Tibial artery (tissue), 4 donors: Measurements from ENCODE around the gene CFAP69.

ENCODE experiments used
- DNase-seq, 2 donors: peaks; one replicate each; pipeline ENCODE4 v3.0.0-alpha.2; 2019
- H3K27ac ChIP-seq, 2 donors: fragments of 200-600 bp; sonication (generic) in 1 of 2; 1 replicate in 1 of 2; 2 replicates in 1 of 2; pipeline ENCODE4 v1.5.1; 2018 to 2019; ENCODE audit warnings: mild to moderate bottlenecking in 1 of 2
- H3K27me3 ChIP-seq, 2 donors: fragments of 200-600 bp; sonication (generic) in 1 of 2; one replicate each; pipeline versions ENCODE4 v1.5.1 to v1.6.0; 2016 to 2019
- H3K36me3 ChIP-seq, 3 donors: fragments of 200-600 bp; sonication (generic) in 2 of 3; one replicate each; pipeline ENCODE4 v1.5.1; 2016 to 2019; ENCODE audit warnings: mild to moderate bottlenecking in 2 of 3
- H3K4me1 ChIP-seq, 4 donors: fragments of 200-600 bp; sonication (generic) in 2 of 4; 1 replicate in 3 of 4; 2 replicates in 1 of 4; pipeline ENCODE4 v1.5.1; 2016 to 2019
- H3K4me3 ChIP-seq, 2 donors: fragments of 200-600 bp; sonication (generic) in 1 of 2; 1 replicate in 1 of 2; 2 replicates in 1 of 2; pipeline ENCODE4 v1.5.1; 2018 to 2019; ENCODE audit warnings: mild to moderate bottlenecking in 2 of 2
- H3K9me3 ChIP-seq, 3 donors: fragments of 200-600 bp; sonication (generic) in 1 of 3; one replicate each; pipeline ENCODE4 v1.5.1; 2016 to 2019
- CTCF ChIP-seq, 2 experiments: fragments of 200-600 bp in 1 of 2; fragments of 450-650 bp in 1 of 2; IDR thresholded peaks; one replicate each; pipeline ENCODE4 v1.5.1; 2017 to 2019; ENCODE audit warnings: antibody characterized with exemption in 2 of 2, mild to moderate bottlenecking in 1 of 2, moderate library complexity in 1 of 2
- intact Hi-C: fragments of 100-400 bp; cut with DNase I; formaldehyde crosslinking; loops from one replicate; pipeline ENCODE4 v1.15.0; 2023; ENCODE audit warnings: low total_unique reads

CFAP69 gene

GRCh38 chr7:90290244-90291113 is 45.5 kb downstream of the CFAP69 start:
- Histone ChIP-seq H3K36me3 (peaks cover 0 to 28% (median 0%) of the 10 kb centered on the region in 3 donors), H3K9me3 (no peaks in the 10 kb centered on the region), H3K27ac (no peak overlapping the region), H3K27me3 (no peaks in the 10 kb centered on the region), H3K4me1 (no peaks in the 10 kb centered on the region), H3K4me3 (no peak overlapping the region)
- no peak for TF ChIP-seq CTCF (IDR thresholded peaks at IDR 0.05)
- intact Hi-C loops, result no loop called here
- DNase-seq, result no peak

- no peaks in the 10 kb centered on the region for H3K9me3 ChIP-seq
- H3K27ac ChIP-seq, result no peak overlapping the region
- H3K4me1 ChIP-seq, result no peaks in the 10 kb centered on the region
- TF ChIP-seq CTCF (IDR thresholded peaks at IDR 0.05), result peak; percentile 22 to 35
- DNase-seq, result no peak
- intact Hi-C loops, result no loop called here
- H3K4me3 ChIP-seq, result no peak overlapping the region
- H3K36me3 ChIP-seq, result no peaks in the 10 kb centered on the region
- no peaks in the 10 kb centered on the region for H3K27me3 ChIP-seq
Observed at GRCh38 chr7:90298145-90299038, 53.4 kb downstream of the CFAP69 start.

GRCh38 chr7:90303241-90303640 is 58.3 kb downstream of the CFAP69 start:
- no peaks in the 10 kb centered on the region for H3K27me3 ChIP-seq
- H3K4me3 ChIP-seq, result no peak overlapping the region
- H3K36me3 ChIP-seq, result peaks cover 4 to 17% (median 7%) of the 10 kb centered on the region in 3 donors
- H3K27ac ChIP-seq, result no peak overlapping the region
- intact Hi-C loops, result no loop called here
- TF ChIP-seq CTCF (IDR thresholded peaks at IDR 0.05), result no peak
- DNase-seq, result no peak
- H3K9me3 ChIP-seq, result no peaks in the 10 kb centered on the region
- H3K4me1 ChIP-seq, result no peaks in the 10 kb centered on the region

GRCh38 chr7:90309872-90310271 is 64.9 kb downstream of the CFAP69 start:
- H3K36me3 ChIP-seq, result peaks cover 13 to 32% (median 16%) of the 10 kb centered on the region in 3 donors
- no peaks in the 10 kb centered on the region for H3K4me1 ChIP-seq
- H3K27ac ChIP-seq, result no peak overlapping the region
- H3K9me3 ChIP-seq, result no peaks in the 10 kb centered on the region
- intact Hi-C loops, result no loop called here
- H3K4me3 ChIP-seq, result no peak overlapping the region
- no peak for DNase-seq
- no peaks in the 10 kb centered on the region for H3K27me3 ChIP-seq
- no peak for TF ChIP-seq CTCF (IDR thresholded peaks at IDR 0.05)

GRCh38 chr7:90311175-90311574 is 66.2 kb downstream of the CFAP69 start:
- no peak for TF ChIP-seq CTCF (IDR thresholded peaks at IDR 0.05)
- H3K4me3 ChIP-seq, result no peak overlapping the region
- no peaks in the 10 kb centered on the region for H3K27me3 ChIP-seq
- no peak overlapping the region for H3K27ac ChIP-seq
- intact Hi-C loops, result no loop called here
- H3K36me3 ChIP-seq, result peaks cover 13 to 28% (median 16%) of the 10 kb centered on the region in 3 donors
- H3K4me1 ChIP-seq, result no peaks in the 10 kb centered on the region
- no peak for DNase-seq
- H3K9me3 ChIP-seq, result no peaks in the 10 kb centered on the region
